ENCODE data around the gene VPS8.
"Not testable (repeated sequence)": the region's sequence is repeated elsewhere in the genome, so short reads cannot be mapped to it uniquely, and the experiment has no call there.

The VPS8 gene

GRCh38 chr3:184873141-184873540 lies 61.2 kb downstream of the VPS8 start:
- DNase-seq = no peak

- peak; percentile 13 for DNase-seq
Measured at GRCh38 chr3:184874709-184875644, 63.0 kb downstream of the VPS8 start.

- DNase-seq = peak; percentile 13
Measured at GRCh38 chr3:184880276-184881019, 68.5 kb downstream of the VPS8 start.

- no peak for DNase-seq
Measured at GRCh38 chr3:184884359-184885017, 72.5 kb downstream of the VPS8 start.

- DNase-seq = no peak
Measured at GRCh38 chr3:184885112-184885511, 73.1 kb downstream of the VPS8 start.

- no peak for DNase-seq
Measured at GRCh38 chr3:184887574-184887973, 75.6 kb downstream of the VPS8 start.

- DNase-seq = no peak
Measured at GRCh38 chr3:184889312-184889904, 77.4 kb downstream of the VPS8 start.

- DNase-seq = no peak
Measured at GRCh38 chr3:184894051-184894450, 82.1 kb downstream of the VPS8 start.

- DNase-seq = no peak
Measured at GRCh38 chr3:184895350-184895749, 83.4 kb downstream of the VPS8 start.

GRCh38 chr3:184896336-184896735 lies 84.4 kb downstream of the VPS8 start:
- DNase-seq = no peak

GRCh38 chr3:184899953-184900595 lies 88.1 kb downstream of the VPS8 start:
- DNase-seq = no peak

- not testable (repeated sequence) for DNase-seq
Measured at GRCh38 chr3:184907031-184907430, 95.1 kb downstream of the VPS8 start.

- DNase-seq = no peak
Measured at GRCh38 chr3:184907681-184908649, 96.0 kb downstream of the VPS8 start.

GRCh38 chr3:184908859-184909258 lies 96.9 kb downstream of the VPS8 start:
- DNase-seq = no peak

GRCh38 chr3:184910664-184911063 lies 98.7 kb downstream of the VPS8 start:
- no peak for DNase-seq

GRCh38 chr3:184911570-184911969 lies 99.6 kb downstream of the VPS8 start:
- no peak for DNase-seq

GRCh38 chr3:184912163-184912562 lies 100.2 kb downstream of the VPS8 start:
- DNase-seq = no peak

- no peak for DNase-seq
Measured at GRCh38 chr3:184914628-184915027, 102.7 kb downstream of the VPS8 start.

- DNase-seq = no peak
Measured at GRCh38 chr3:184918750-184919149, 106.8 kb downstream of the VPS8 start.

GRCh38 chr3:184919651-184920050 lies 107.7 kb downstream of the VPS8 start:
- no peak for DNase-seq

GRCh38 chr3:184924547-184924946 lies 112.6 kb downstream of the VPS8 start:
- DNase-seq = no peak
